CD4-positive, alpha-beta T cell treated with Interleukin-6 at 100 ng/mL for 8 hours (primary cell): ENCODE data around the gene CPEB3.
"Not testable (repeated sequence)": the region's sequence is repeated elsewhere in the genome, so short reads cannot be mapped to it uniquely, and the experiment has no call there.

Source experiments
- DNase-seq: peaks from one replicate; pipeline ENCODE4 v3.0.0-alpha.2; 2020; ENCODE audit warnings: mixed read lengths, low spot score

CPEB3 gene

DNA sequence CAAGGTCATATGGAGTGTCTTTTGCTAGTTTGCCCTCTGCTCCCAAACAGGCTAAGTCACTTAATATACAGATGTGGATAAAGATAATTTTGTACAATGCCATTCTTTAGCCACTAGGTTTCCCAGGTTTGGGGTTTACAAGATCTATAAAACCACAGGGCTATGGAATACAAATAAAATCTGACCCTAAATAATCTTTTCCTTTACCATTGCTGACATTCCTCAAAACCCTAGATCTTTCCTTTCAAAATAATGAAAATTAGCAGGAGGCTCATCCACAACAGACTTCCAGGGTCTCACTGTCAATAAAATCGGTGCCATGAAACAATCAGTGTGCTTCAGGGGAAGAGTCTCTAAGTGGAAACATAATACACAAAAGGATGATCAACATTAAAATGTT is 148.4 kb downstream of the CPEB3 start:
- no peak for DNase-seq

DNA sequence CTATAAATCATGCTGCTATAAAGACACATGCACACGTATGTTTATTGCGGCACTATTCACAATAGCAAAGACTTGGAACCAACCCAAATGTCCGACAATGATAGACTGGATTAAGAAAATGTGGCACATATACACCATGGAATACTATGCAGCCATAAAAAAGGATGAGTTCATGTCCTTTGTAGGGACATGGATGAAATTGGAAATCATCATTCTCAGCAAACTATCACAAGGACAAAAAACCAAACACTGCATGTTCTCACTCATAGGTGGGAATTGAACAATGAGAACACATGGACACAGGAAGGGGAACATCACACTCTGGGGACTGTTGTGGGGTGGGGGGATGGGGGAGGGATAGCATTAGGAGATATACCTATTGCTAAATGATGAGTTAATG is 149.7 kb downstream of the CPEB3 start:
- not testable (repeated sequence) for DNase-seq

DNA sequence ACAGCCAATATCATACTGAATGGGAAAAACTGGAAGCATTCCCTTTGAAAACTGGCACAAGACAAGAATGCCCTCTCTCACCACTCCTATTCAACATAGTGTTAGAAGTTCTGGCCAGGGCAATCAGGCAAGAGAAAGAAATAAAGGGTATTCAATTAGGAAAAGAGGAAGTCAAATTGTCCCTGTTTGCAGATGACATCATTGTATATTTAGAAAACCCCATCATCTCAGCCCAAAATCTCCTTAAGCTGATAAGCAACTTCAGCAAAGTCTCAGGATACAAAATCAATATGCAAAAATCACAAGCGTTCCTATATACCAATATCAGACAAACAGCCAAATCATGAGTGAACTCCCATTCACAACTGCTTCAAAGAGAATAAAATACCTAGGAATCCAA is 156.8 kb downstream of the CPEB3 start:
- not testable (repeated sequence) for DNase-seq

DNA sequence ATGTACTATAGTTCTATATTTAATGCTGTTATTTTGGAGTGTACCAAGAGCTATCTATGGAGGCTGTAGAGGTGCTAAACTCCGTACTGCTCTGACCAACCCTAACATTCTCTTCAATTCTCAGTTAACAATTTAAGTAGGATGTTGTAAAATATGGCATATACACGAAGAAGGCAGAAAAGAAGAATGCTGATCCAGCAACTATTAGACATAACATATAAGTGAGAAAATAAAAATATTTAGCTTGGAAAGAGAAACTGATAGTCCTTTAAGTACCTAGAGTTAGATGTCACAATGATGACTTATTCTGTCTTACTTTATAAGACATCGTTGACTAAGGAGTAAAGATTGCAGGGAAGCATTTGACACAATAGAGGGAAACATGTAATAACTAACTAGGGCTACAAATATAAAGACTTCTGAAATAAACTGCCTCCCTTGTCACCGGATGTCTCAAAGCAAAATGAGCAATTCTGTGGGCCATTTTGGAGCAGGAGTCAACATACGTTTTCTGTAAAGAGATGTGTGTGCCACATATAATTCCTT is 159.5 kb downstream of the CPEB3 start:
- DNase-seq: no peak

DNA sequence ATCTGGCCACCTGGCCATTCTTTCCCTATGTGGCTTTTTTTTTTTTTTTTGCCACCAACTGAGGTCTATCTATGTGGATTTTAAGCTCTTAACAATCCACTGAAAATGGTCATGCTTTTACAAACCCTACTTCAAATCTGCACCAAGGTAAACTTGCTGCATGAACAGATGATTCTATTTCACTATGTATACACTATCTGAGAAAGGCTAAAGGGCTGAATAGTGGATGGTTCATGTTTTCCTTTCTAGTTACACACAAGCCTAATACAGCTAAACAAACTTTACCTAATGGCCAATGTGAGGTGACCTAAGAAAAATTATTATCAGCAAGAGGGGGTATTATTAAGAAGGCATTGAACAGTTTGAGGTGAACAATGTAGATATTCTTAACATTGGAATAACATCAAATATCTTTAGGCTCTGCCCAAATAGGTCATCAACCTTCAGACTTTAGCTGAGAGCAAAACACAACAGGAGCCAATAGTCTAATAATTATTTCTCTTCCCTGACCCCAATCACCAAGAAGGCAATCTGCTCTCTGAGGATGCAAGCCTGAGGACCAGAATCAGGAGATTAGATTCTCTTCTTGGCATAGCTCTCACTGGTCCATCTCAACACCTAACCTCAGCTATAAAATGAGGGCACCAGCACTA is 160.1 kb downstream of the CPEB3 start:
- DNase-seq: no peak

DNA sequence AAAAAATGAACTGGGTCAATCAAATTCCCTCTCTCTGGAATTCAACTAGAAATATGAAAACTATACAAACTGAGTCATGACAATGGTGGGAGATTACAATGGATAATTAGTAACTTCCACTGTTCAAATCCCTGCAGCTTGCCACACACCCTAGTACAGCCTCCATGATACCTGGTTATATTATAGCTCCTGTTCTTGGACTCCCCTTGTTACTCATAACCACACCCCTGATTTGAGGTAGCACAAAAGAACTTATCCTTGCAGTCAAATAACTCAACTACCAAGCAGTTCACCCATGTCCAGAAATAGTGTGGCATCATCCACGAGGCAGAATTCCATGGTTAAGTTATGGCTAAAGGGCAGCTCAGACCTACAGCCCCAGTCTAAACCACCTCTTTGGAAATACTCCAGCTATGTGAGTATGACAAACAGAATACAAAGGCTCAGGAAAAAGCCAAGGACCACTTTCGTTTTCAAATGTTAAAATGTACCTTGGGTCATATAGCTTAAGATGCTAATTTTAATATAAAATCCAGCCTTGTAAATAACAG is 164.7 kb downstream of the CPEB3 start:
- no peak for DNase-seq

DNA sequence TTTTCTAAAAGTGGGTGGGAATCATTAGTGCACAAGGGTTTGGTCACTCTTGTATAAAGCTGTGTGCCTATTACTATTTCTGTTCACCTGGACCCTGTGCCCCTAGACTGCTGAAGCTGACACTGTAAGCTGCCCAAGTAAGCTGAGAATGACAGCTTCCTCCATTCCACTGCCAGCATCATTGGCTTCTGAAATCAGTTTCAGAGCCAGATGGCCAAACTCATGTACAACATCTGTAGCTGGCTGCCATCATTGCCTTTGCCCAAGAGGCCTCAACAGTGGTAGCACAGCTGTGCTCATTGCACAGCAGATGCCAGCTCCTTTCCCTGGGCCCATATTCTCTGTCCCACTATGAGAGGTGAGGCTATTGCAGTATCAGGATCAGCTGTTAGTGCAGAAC is 165.7 kb downstream of the CPEB3 start:
- no peak for DNase-seq

DNA sequence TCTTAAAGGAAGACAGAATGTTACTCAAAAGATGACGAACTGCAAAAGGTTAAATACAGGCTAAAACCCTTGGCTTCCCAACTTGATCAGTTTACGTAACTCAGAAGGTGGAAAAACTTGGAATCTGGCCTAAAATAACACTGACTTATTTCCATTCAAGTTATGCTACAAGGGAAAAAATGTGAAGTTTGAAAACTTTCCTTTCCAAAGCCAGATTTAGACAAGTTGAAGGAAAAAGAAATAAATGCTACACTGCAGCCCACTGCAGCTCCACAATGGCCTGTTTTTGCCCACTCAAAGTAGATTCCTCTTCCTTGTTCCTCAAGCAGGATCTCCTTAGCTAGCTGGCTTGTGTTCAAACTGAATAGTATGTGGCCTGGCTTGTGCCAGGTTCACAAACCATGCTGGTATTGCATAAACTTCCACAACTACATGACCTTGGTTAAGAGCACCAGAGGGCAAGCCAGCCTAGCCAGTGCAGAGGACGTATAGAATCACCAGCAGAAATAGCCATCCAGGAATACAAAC is 166.2 kb downstream of the CPEB3 start:
- DNase-seq: no peak

DNA sequence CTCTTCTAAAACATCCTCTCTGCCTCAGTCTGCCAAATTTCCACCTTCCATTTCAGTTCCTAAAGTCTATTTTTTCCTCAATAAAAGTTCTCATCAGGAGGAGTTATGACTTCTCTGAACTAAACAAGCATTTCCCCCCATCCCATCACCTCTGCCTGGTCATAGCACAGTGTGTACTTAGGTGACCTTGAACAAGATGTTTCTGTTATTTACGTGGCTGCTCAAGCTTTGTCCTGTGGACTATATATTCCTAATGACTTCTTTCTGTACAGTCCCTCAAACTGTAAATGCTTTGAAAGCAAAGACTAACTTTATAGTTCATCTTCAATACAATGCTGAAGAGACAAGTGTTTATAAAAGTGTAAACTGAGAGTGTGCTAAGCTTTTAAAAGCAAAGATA is 166.9 kb downstream of the CPEB3 start:
- DNase-seq: no peak

DNA sequence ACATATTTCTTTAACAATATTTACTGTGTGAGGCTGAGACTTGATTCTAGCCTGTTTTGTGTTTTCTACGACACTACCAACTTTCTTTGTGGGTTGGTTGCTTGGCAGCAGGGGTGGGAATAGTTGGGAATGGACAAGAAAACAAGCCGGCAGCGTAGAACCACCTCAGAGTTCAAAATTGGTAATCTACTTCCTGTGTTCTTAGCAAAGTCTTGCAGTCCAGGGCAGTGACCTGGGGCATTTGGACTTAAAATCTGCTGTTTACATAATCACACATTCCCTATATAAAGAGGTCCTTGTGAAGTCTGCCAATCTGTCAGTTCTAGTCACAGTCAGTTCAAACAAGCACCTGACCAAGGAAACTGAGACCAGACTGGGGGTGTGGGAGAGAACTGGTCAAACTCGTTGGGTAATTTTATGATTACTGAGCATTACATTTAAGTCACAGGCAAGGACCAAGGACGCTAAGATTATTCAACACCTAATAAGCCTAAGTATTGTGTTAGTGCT is 167.9 kb downstream of the CPEB3 start:
- DNase-seq: no peak

DNA sequence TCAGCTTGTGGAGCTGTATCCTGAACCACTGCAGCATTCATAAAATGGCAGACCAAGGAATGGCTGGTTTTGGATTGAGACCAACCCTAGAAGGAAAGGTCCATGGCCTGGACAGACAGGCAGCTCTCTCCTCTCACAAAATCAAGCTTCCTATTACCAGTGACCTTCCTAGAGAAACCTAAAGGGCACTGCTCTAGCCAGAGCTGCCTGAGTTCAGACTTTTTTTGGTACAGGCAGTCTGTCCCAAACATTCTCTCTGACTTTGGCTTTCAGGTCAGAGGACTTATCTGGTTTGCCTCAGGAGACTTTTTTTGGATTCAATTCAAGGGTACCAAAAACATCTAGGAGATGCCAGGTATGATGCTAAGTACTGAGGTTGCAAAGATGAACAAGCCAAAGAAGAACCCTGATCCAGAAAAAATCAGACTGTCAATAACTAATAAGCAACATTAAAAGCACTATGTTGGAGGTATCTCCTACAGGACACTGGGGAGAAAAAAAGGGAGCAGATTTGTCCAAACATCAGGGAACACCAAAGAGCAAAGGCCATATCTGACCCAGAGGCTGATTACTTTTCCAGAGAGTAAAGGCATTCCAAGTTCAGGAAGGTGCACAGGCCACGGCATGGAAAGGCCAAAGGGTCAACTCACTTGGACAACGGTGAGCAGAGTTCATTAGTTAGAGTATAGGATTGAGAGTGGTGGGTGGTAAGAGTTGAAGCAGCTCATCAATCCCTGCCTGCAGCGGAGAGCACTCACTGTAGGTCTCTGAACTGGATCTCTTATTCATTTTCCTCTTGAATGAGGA is 169.0 kb downstream of the CPEB3 start:
- no peak for DNase-seq

DNA sequence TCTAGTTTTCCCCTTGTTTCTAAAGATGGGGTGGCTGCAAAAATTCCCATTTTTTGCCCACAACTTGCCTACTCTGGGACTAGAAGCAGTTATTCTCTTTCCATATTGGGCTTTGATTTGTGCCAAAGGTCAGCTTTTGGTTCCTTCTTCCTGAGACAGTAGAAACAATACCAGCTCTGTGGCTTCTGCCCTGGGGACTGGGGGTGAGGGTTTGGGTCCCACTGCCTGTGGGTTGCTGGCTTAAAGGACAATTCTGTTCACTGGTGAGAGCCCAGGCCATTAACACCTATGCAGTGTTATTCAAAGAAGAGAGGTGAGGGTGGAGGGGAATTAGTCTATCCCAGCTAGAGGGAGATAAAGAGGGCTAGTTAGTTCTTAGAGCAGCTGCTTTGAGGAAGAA is 171.5 kb downstream of the CPEB3 start:
- DNase-seq: no peak

DNA sequence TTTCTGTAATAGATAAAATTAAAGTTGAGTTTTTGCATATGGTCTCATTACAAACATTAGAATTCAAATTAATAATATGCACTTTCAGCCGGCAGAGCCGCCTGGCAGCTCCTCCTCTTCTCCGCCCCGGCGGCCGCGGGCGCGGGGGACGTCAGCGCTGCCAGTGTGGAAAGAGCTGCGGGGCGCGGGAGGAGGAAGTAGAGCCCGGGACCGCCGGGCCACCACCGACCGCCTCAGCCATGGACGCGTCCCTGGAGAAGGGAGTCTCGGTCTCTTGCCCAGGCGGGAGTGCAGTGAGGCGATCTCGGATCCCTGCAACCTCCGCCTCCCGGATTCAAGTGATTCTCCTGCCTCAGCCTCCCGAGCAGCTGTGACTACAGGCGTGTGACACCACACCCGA is 176.0 kb downstream of the CPEB3 start:
- not testable (repeated sequence) for DNase-seq

DNA sequence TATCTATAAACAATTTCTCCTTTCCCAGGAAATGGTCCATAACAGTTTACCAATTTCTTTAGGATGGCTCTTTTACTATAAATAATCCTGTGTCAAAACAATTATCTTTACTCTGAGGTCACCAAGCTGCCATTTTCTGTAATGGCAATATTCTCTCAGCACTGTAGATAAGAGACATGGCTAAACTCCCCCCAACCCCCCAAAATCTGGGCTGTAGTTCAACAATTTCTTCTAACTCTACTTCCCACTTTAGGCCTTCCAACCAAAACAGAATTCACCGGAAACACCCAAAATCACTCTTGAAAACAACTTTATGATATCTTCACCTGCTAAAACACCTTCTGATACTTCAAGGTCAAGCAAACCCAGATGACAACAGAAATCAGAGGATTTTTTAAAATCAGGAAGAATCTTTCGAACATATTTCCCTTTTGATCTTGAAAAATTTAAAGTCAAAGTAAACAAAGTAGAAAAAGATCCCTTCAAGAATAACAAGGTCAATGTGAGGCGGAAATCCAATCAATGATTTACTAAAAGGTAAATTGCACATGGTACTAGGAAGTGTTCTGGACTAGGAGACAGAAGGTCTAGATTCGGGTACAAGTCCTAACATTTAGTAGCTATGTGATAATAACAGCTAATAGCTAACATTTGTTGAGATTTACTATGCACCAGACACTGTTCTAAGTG is 176.8 kb downstream of the CPEB3 start:
- DNase-seq: no peak

DNA sequence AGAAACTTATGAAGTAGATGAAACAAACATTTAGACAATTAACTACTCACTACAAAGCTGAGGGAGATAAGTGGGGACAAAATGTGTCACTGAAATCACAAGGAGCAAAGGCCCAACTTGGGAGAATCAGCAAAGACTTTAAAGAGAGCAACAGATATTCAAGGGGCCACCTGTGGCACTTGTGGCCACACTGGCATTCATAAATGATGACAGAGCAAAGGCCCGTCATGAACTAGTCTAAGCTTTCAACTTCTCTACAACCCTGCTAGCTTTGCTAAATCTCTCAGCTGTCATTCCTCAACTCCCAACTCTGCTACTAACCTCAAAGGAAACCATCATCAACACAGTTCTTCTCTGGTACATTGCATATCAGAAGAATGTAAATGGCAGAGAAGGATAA is 178.4 kb downstream of the CPEB3 start:
- no peak for DNase-seq

DNA sequence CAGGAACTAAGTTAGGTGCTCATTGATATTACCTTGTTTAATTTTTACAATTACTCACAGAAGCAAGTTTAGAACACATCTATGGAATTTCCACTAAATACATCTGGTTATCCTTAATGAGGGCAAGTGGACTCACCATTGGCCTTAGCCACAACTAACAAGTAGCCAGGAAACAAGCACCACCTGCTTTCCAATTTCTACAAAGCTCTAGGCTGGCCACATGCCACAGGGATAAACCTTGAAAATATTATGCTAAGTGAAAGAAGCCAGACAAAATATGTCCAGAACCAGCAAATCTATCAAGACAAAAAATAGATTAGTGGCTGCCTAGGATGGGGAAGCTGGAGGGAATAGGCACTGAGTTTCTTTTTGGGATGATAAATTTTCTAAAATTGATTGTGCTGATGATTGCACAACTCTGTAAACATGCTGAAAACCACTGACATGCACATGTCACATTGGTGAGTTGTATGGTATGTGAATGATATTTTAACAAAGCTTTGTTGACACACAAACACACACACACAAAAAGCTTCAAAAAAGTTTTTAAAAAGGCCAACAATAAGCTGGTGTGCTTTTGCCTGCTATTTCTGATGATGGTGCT is 179.4 kb downstream of the CPEB3 start:
- no peak for DNase-seq

DNA sequence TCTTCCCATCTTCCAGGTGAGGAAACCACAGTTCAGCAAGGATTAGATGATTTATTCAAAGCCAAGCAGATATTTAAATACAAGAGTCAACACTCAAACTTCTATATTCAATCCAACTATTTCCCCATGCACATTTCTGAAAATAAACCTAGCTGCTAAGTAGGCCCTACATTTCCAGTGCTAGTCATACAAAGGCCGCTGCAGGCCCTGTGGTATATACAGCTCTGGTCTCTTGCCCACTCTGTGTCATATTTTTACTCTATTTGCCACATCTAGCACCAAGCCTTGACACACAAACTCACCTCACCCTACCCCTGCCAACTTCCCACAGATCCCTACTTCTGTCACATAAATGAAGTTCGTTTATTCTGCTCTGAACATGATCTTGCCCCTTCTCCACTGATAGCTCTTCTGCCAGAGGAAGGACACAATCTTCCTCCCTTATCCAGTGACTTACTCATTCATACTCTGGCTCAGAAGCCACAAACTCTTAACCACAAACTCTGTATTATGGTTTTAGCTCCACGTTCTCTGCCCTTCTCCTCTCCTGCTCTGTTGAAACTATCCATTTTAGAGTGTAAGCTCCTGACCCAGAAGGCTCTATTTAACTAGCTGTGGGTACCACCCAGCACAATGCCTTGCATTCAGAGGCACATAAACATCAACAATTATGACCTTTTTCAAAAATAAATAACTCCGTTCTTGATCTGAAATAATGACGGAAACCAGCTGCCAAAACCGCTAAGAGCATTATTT is 180.7 kb downstream of the CPEB3 start:
- no peak for DNase-seq

DNA sequence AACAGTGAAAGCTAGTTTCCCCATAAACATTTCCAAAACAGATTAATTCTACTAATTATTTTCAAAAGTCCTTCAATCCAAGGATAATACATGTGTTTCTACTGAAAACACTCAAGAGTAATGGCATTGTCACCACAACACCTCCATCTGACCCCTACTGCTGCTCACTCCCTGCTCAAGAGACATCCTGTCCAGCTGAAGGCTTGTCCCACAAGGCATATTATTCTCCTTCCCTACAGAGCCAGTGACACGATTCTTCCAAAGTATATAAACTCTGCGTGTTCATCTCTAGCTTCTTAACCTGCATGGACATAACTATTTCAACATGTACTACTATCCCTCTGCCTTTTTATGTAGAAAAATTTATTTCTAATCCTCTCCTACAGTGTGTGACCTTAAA is 182.1 kb downstream of the CPEB3 start:
- no peak for DNase-seq

DNA sequence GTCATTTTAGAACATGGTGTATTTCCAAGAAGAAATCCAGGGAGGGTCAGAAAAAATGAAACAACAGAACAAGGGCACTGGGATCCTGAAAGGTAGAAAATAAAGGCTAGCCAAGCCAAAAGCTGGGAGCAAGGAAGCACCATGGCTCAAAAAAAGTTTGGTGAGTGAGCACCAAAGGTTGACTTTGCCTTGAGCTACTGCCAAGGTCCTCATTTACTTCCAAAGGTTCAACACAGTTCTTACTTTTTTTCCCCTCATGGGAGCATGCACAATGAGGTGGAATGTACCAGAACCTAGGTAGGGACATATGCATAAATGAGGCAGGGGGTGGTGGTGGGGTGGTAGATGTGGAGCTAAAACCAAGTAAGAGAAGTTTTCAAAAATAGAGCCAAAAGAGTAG is 182.8 kb downstream of the CPEB3 start:
- no peak for DNase-seq

DNA sequence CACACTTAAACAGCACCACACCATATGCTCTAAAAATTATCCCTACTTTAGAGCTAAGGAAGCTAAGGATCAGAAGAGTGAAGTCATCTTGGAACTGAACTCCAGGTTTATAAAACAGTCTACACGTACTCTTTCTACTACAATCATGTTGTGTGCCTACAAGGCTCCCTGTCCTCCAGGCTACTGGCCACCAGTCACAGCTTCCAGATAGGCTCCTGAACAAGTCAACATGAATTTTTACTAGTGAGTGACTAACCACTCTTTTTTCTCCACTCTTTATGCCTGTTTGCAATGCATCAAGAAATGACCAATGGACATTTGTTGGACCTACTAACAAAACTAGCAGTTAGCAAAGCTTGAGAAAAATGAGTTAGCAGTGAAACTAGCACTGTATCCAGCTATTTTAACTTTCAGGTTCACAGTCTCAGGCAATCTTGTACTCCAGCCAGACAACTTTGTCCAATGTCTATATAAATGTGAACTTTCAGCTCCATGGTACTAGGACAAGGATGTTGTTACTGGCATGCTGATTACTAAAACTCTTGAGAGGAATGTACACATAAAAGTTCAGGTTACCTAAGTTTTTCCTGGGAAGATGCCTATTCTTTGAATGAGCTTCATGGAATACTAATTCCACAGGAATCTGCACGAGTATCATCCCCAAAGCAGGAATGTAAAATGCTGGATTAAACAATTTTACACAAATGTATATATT is 187.3 kb downstream of the CPEB3 start:
- no peak for DNase-seq
